NT2/D1 (cell line): ENCODE results near the gene CORIN.

Experiments used
- SUZ12 ChIP-seq: IDR thresholded peaks from 2 replicates; pipeline ENCODE4 v1.6.1; 2011; ENCODE audit not compliant: insufficient read length, insufficient read depth; ENCODE audit errors: extremely low read depth
- YY1 ChIP-seq: IDR thresholded peaks from 2 replicates; pipeline ENCODE4 v1.6.1; 2011; ENCODE audit not compliant: insufficient read length, insufficient read depth
- ZNF274 ChIP-seq: IDR thresholded peaks from 2 replicates; pipeline ENCODE4 v1.6.1; 2011; ENCODE audit warnings: mild to moderate bottlenecking, low read depth, low read length

- TF ChIP-seq ZNF274 (no peak), YY1 (no peak), SUZ12 (no peak)
Measured at GRCh38 chr4:47590325-47590724, 247.5 kb downstream of the CORIN start.
